GM12878 (cell line): Measurements from ENCODE around the gene MOGAT3. TPM values are rescaled to one million over a fixed set of nuclear protein-coding genes. Genes with fewer than 3 reads are reported as not detected.

Experiments
- CTCF ChIP-seq, 3 experiments: IDR thresholded peaks in 2 of 3; conservative IDR thresholded peaks in 1 of 3; 2 replicates each; pipeline ENCODE4 v1.5.1; 2011; ENCODE audit warnings: low read depth in 3 of 3, low read length in 3 of 3, mild to moderate bottlenecking in 3 of 3, control low read depth in 2 of 3, moderate library complexity in 2 of 3, inconsistent platforms in 1 of 3, mixed read lengths in 1 of 3; ENCODE audit not compliant: control insufficient read depth in 2 of 3, insufficient read depth in 1 of 3; ENCODE audit errors: extremely low read depth in 1 of 3
- REST ChIP-seq: IDR thresholded peaks from 2 replicates; pipeline ENCODE4 v1.6.1; 2012; ENCODE audit warnings: mild to moderate bottlenecking, low read depth, low read length
- polyA plus RNA-seq, 11 experiments: library from polyadenylated mRNA; depleted of rRNA in 4 of 11; unstranded in 6 of 11; stranded (reverse) in 5 of 11; fragments of >200 nt; fragmentation: Nextera tagmentation in 4 of 11; fragmentation: Illumina TruSeq in 1 of 11; extraction: Ambion mirVana in 4 of 11; extraction: Trizol in 1 of 11; gene quantifications; 1 replicate in 1 of 11; 2 replicates in 10 of 11; pipeline versions ENCODE4 v1.2.1 to v1.2.3, GENCODE V29; 2011 to 2016; ENCODE audit warnings: inconsistent platforms in 2 of 11, missing spikeins in 2 of 11, low read depth in 1 of 11
- total RNA-seq, 4 experiments: library from RNA; depleted of rRNA in 3 of 4; stranded (reverse); fragments of >200 nt in 3 of 4; fragmentation: Illumina TruSeq in 1 of 4; extraction: Trizol in 1 of 4; gene quantifications; 2 replicates each; pipeline versions ENCODE4 v1.2.1 to v1.2.3, GENCODE V29; 2013 to 2021

MOGAT3 gene
- total and polyA plus RNA-seq, 10 of the 15 experiments (the other 5 are each of a cell fraction or from before 2014, with no cell fraction given): 0.11 TPM; not detected in 9

GRCh38 chr7:101170617-101171441 lies 30.0 kb downstream of the MOGAT3 start (continued):
- TF ChIP-seq REST: no peak
- TF ChIP-seq CTCF (IDR thresholded peaks at IDR 0.05 in 2 of 3, conservative IDR thresholded peaks at IDR 0.05 in 1 of 3; ENCODE audit: control insufficient read depth in 2 of 3, extremely low read depth in 1 of 3, insufficient read depth in 1 of 3, low read depth in 3 of 3, low read length in 3 of 3): no peak
- TF ChIP-seq, all 136 proteins: peak for 0
